Measurements from ENCODE around the gene MT3. TPM values are rescaled to one million over a fixed set of nuclear protein-coding genes. Genes with fewer than 3 reads are reported as not detected.

MT3 gene
- total and polyA plus RNA-seq, 12 donors = 5.5 to 354 (median 46.4) TPM

GRCh38 chr16:56560447-56560846 lies 28.9 kb upstream of the MT3 start:
- Histone ChIP-seq H3K27me3 (no peaks in the 10 kb centered on the region), H3K4me1 (replicated peaks in 1 of 2) (no peaks in the 10 kb centered on the region), H3K9me3 (replicated peaks in 1 of 3) (no peaks in the 10 kb centered on the region), H3K27ac (no peak overlapping the region), H3K4me3 (no peak overlapping the region), H3K36me3 (replicated peaks in 1 of 2) (no peaks in the 10 kb centered on the region)
- DNase-seq = no peak
- TF ChIP-seq POLR2A (IDR thresholded peaks at IDR 0.05) = no peak
- TF ChIP-seq, protein P1, sequence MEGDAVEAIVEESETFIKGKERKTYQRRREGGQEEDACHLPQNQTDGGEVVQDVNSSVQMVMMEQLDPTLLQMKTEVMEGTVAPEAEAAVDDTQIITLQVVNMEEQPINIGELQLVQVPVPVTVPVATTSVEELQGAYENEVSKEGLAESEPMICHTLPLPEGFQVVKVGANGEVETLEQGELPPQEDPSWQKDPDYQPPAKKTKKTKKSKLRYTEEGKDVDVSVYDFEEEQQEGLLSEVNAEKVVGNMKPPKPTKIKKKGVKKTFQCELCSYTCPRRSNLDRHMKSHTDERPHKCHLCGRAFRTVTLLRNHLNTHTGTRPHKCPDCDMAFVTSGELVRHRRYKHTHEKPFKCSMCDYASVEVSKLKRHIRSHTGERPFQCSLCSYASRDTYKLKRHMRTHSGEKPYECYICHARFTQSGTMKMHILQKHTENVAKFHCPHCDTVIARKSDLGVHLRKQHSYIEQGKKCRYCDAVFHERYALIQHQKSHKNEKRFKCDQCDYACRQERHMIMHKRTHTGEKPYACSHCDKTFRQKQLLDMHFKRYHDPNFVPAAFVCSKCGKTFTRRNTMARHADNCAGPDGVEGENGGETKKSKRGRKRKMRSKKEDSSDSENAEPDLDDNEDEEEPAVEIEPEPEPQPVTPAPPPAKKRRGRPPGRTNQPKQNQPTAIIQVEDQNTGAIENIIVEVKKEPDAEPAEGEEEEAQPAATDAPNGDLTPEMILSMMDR (IDR thresholded peaks at IDR 0.05) = no peak
- intact Hi-C loops (cut with DNase I) = no loop called here
- WGBS, 4 donors = 27 to 68% (median 48%) methylated on average over 1 of the region's 1 CpG

DNA sequence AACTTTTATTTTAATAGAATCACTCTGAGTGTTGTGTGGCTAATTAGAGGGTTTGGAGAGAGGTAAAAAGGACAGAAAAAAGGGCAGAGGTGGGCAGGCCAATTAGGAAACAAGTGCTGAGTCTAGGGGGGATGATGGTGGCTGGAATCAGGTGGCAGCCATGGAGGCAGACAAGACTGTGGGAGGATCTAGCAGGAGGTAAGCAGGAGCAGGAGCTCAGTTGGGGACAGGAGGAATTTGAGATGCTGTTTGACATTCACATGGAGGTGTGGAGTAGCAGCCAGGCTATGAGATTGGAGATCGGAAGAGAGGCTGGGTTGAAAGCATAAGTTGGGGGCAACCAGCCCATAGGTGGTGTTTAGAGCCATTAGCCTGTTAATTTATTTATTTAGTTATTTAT lies 28.2 kb upstream of the MT3 start:
- intact Hi-C loops (cut with DNase I) = no loop called here
- 50 to 84% (median 69%) methylated on average over 1 of the region's 1 CpG for WGBS, 4 donors
- no peaks in the 10 kb centered on the region for H3K27me3 ChIP-seq
- H3K9me3 ChIP-seq (replicated peaks in 1 of 3) = no peaks in the 10 kb centered on the region
- no peak overlapping the region for H3K27ac ChIP-seq
- DNase-seq = no peak
- no peaks in the 10 kb centered on the region for H3K4me1 ChIP-seq (replicated peaks in 1 of 2)
- TF ChIP-seq, protein P1 (IDR thresholded peaks at IDR 0.05) = no peak
- no peak for TF ChIP-seq POLR2A (IDR thresholded peaks at IDR 0.05)
- H3K4me3 ChIP-seq = no peak overlapping the region
- no peaks in the 10 kb centered on the region for H3K36me3 ChIP-seq (replicated peaks in 1 of 2)

- H3K27me3 ChIP-seq = no peaks in the 10 kb centered on the region
- no peak within 1 kb of the TSS for H3K4me3 ChIP-seq
- H3K36me3 ChIP-seq (replicated peaks in 1 of 2) = no peaks in the 10 kb centered on the region
- intact Hi-C loops (cut with DNase I) = no loop called here
- H3K9me3 ChIP-seq (replicated peaks in 1 of 3) = no peaks in the 10 kb centered on the region
- TF ChIP-seq, protein P1 (IDR thresholded peaks at IDR 0.05) = no peak
- no peak for TF ChIP-seq POLR2A (IDR thresholded peaks at IDR 0.05)
- no peak for DNase-seq
- H3K27ac ChIP-seq = no peak within 1 kb of the TSS
- 79 to 90% (median 83%) methylated on average over 7 to 12 of the region's 12 CpGs for WGBS, 4 donors
- peaks cover 0 to 2% of the 10 kb centered on the region in 2 donors for H3K4me1 ChIP-seq (replicated peaks in 1 of 2)
These were observed 24.4 kb upstream of the MT3 start, which contains the start of gene MT4 for GRCh38 chr16:56564793-56565477. Gene MT4 (plus strand): TSS chr16:56565073. CDS start chr16:56565129, 56 bp downstream.

- H3K9me3 ChIP-seq (replicated peaks in 1 of 3) = no peaks in the 10 kb centered on the region
- intact Hi-C loops (cut with DNase I) = no loop called here
These were observed 19.4 kb upstream of the MT3 start for GRCh38 chr16:56569971-56570370.

More at GRCh38 chr16:56569971-56570370, 19.4 kb upstream of the MT3 start:
- H3K27me3 ChIP-seq = no peaks in the 10 kb centered on the region
- 83 to 94% (median 89%) methylated on average over 1 of the region's 1 CpG for WGBS, 4 donors
- H3K36me3 ChIP-seq (replicated peaks in 1 of 2) = no peaks in the 10 kb centered on the region
- H3K27ac ChIP-seq = peak overlapping the region in 1 of 5 donors; percentile 6
- TF ChIP-seq, protein P1 (IDR thresholded peaks at IDR 0.05) = no peak
- TF ChIP-seq POLR2A (IDR thresholded peaks at IDR 0.05) = no peak
- peaks cover 0 to 6% of the 10 kb centered on the region in 2 donors for H3K4me1 ChIP-seq (replicated peaks in 1 of 2)
- DNase-seq = peak in 5 of 7 donors; percentile 32 to 69 (median 51)
- no peak overlapping the region for H3K4me3 ChIP-seq
